Neural progenitor cell (in vitro differentiated cells): ENCODE data around the gene EGFR. TPM values are rescaled to one million over a fixed set of nuclear protein-coding genes. Genes with fewer than 3 reads are reported as not detected.

Source experiments
- DNase-seq: peaks from one replicate; pipeline ENCODE4 v3.0.0-alpha.2; 2016; ENCODE audit warnings: low spot score
- H2AFZ ChIP-seq: fragments of 200-600 bp; sonication (generic); replicated peaks from 2 replicates; pipeline ENCODE4 v1.6.1; 2016; ENCODE audit warnings: antibody characterized with exemption
- H3F3A ChIP-seq: fragments of 200-600 bp; sonication (generic); 2 replicates; pipeline ENCODE4 v1.6.1; 2016; ENCODE audit warnings: antibody characterized with exemption, low read depth
- H3K27ac ChIP-seq: fragments of 200-600 bp; sonication (generic); 2 replicates; pipeline ENCODE4 v1.5.1; 2016; ENCODE audit warnings: mild to moderate bottlenecking
- H3K27me3 ChIP-seq: fragments of 200-600 bp; sonication (generic); 2 replicates; pipeline ENCODE4 v1.6.1; 2016; ENCODE audit warnings: mild to moderate bottlenecking, moderate library complexity
- H3K36me3 ChIP-seq: fragments of 200-600 bp; sonication (generic); 2 replicates; pipeline ENCODE4 v1.5.1; 2016
- H3K4me1 ChIP-seq: fragments of 200-600 bp; sonication (generic); 2 replicates; pipeline ENCODE4 v1.6.1; 2016; ENCODE audit warnings: mixed run types
- H3K4me2 ChIP-seq: fragments of 200-600 bp; sonication (generic); 2 replicates; pipeline ENCODE4 v1.6.1; 2016
- H3K4me3 ChIP-seq: fragments of 200-600 bp; sonication (generic); 2 replicates; pipeline ENCODE4 v1.5.1; 2016
- H3K79me2 ChIP-seq: fragments of 200-600 bp; sonication (generic); 2 replicates; pipeline ENCODE4 v1.6.1; 2016; ENCODE audit warnings: low read depth
- H3K9ac ChIP-seq: fragments of 200-600 bp; sonication (generic); 2 replicates; pipeline ENCODE4 v1.6.1; 2016
- H3K9me3 ChIP-seq: fragments of 200-600 bp; sonication (generic); 2 replicates; pipeline ENCODE4 v1.5.1; 2016; ENCODE audit warnings: low read depth
- H4K20me1 ChIP-seq: fragments of 200-600 bp; sonication (generic); 2 replicates; pipeline ENCODE4 v1.6.1; 2016; ENCODE audit warnings: low read depth
- H3K27ac Mint-ChIP-seq: 3 replicates; pipeline ENCODE4 v1.8.0; 2021; ENCODE audit warnings: mixed read lengths
- H3K27me3 Mint-ChIP-seq: 2 replicates; pipeline ENCODE4 v1.8.0; 2022; ENCODE audit warnings: low read depth, mild to moderate bottlenecking, inconsistent platforms, moderate library complexity, mixed read lengths; ENCODE audit not compliant: insufficient read depth
- H3K36me3 Mint-ChIP-seq: 3 replicates; pipeline ENCODE4 v1.8.0; 2021; ENCODE audit warnings: mixed read lengths
- H3K4me1 Mint-ChIP-seq: 3 replicates; pipeline ENCODE4 v1.8.0; 2021; ENCODE audit warnings: mixed read lengths
- H3K4me3 Mint-ChIP-seq: 3 replicates; pipeline ENCODE4 v1.8.0; 2021; ENCODE audit warnings: mild to moderate bottlenecking, moderate library complexity, mixed read lengths
- H3K9me3 Mint-ChIP-seq: 3 replicates; pipeline ENCODE4 v1.8.0; 2020; ENCODE audit warnings: mixed read lengths
- EZH2 ChIP-seq: fragments of 200-600 bp; sonication (generic); IDR thresholded peaks from 2 replicates; pipeline ENCODE4 v1.6.1; 2017; ENCODE audit warnings: antibody characterized with exemption, mild to moderate bottlenecking, moderate library complexity
- EZH2phosphoT487 ChIP-seq: fragments of 200-600 bp; sonication (generic); IDR thresholded peaks from 2 replicates; pipeline ENCODE4 v1.6.1; 2017; ENCODE audit warnings: antibody characterized with exemption
- total RNA-seq: library from RNA; depleted of rRNA; stranded (reverse); fragments of >200 nt; gene quantifications from 2 replicates; pipeline ENCODE4 v1.2.3, GENCODE V29; 2015; ENCODE audit warnings: low replicate concordance
- TF ChIP-seq, protein P1 (sequence below): fragments of 200-600 bp; sonication (generic); IDR thresholded peaks from 2 replicates; pipeline ENCODE4 v1.5.1; 2017; ENCODE audit warnings: antibody characterized with exemption, mild to moderate bottlenecking

Gene EGFR
- total RNA-seq, 1 donor from 2014 or later: 4.6 TPM

GRCh38 chr7:55112056-55112455, 93.2 kb downstream of the EGFR start:
- TF ChIP-seq EZH2 (no peak), EZH2phosphoT487 (no peak)
- TF ChIP-seq, protein P1, sequence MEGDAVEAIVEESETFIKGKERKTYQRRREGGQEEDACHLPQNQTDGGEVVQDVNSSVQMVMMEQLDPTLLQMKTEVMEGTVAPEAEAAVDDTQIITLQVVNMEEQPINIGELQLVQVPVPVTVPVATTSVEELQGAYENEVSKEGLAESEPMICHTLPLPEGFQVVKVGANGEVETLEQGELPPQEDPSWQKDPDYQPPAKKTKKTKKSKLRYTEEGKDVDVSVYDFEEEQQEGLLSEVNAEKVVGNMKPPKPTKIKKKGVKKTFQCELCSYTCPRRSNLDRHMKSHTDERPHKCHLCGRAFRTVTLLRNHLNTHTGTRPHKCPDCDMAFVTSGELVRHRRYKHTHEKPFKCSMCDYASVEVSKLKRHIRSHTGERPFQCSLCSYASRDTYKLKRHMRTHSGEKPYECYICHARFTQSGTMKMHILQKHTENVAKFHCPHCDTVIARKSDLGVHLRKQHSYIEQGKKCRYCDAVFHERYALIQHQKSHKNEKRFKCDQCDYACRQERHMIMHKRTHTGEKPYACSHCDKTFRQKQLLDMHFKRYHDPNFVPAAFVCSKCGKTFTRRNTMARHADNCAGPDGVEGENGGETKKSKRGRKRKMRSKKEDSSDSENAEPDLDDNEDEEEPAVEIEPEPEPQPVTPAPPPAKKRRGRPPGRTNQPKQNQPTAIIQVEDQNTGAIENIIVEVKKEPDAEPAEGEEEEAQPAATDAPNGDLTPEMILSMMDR: no peak
- Mint-ChIP-seq H3K4me1 (peaks cover 28% of the 10 kb centered on the region), H3K9me3 (no peaks in the 10 kb centered on the region), H3K27ac (peak overlapping the region; percentile 53), H3K27me3 (no peaks in the 10 kb centered on the region), H3K36me3 (no peaks in the 10 kb centered on the region), H3K4me3 (no peak overlapping the region)
- Histone ChIP-seq H3K36me3 (no peaks in the 10 kb centered on the region), H4K20me1 (no peaks in the 10 kb centered on the region), H3K79me2 (no peaks in the 10 kb centered on the region), H3K27me3 (no peaks in the 10 kb centered on the region), H3F3A (no peaks in the 10 kb centered on the region), H2AFZ (no peak overlapping the region), H3K4me3 (no peak overlapping the region), H3K27ac (no peak overlapping the region), H3K4me1 (peaks cover 14% of the 10 kb centered on the region), H3K9me3 (no peaks in the 10 kb centered on the region), H3K9ac (no peak overlapping the region), H3K4me2 (no peak overlapping the region)
- DNase-seq: no peak

DNA sequence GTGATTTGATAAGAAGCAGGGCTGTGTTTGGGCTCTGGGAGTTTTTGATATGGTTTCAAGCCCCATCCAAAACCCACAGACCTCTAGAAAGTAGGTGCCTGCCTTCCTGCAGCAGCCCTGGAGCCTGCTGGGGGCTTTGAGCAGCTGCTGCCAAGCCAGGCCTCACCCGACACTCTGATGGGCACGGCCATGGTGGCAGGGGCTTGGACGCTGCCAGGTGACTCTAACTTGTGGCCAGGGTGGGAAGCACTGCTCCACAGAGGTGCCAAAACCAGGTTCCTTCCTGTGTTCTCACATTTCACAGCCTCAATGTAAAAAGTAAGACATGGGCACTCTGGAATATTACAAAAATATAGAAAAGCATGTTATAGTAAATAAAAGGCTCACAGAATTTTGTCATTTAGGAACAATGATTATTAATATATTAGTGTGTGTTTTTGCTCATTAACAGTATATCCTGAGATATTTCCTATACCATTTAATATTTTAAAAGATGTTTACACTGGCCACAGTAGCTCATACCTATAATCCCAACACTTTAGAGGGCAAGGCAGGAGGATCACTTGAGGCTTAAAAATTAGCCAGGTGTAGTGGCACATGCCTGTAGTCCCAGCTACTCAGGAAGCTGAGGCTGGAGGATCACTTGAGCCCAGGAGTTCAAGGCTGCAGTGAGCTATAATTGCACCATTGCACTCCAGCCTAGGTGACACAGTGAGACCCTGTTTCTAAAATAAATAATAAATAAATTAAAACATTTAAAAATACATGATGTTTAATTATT, 95.1 kb downstream of the EGFR start:
- no peak overlapping the region for H3K4me3 Mint-ChIP-seq
- H3K9me3 ChIP-seq: no peaks in the 10 kb centered on the region
- H3K36me3 ChIP-seq: no peaks in the 10 kb centered on the region
- DNase-seq: no peak
- H3K4me3 ChIP-seq: no peak overlapping the region
- no peaks in the 10 kb centered on the region for H4K20me1 ChIP-seq
- H3K4me1 ChIP-seq: peaks cover 14% of the 10 kb centered on the region
- H3K27ac Mint-ChIP-seq: no peak overlapping the region
- H3K27ac ChIP-seq: no peak overlapping the region
- peaks cover 25% of the 10 kb centered on the region for H3K4me1 Mint-ChIP-seq
- no peak overlapping the region for H2AFZ ChIP-seq
- no peaks in the 10 kb centered on the region for H3K27me3 Mint-ChIP-seq
- H3F3A ChIP-seq: no peaks in the 10 kb centered on the region
- H3K79me2 ChIP-seq: no peaks in the 10 kb centered on the region
- H3K9me3 Mint-ChIP-seq: no peaks in the 10 kb centered on the region
- H3K36me3 Mint-ChIP-seq: no peaks in the 10 kb centered on the region
- H3K27me3 ChIP-seq: no peaks in the 10 kb centered on the region
- no peak for TF ChIP-seq EZH2phosphoT487
- TF ChIP-seq, protein P1: no peak
- TF ChIP-seq EZH2: no peak
- H3K4me2 ChIP-seq: no peak overlapping the region
- H3K9ac ChIP-seq: no peak overlapping the region

GRCh38 chr7:55117286-55117685, 98.5 kb downstream of the EGFR start:
- no peak overlapping the region for H3K9ac ChIP-seq
- TF ChIP-seq EZH2: no peak
- TF ChIP-seq, protein P1: no peak
- no peak for TF ChIP-seq EZH2phosphoT487
- Mint-ChIP-seq H3K27me3 (peaks cover 3% of the 10 kb centered on the region), H3K27ac (no peak overlapping the region), H3K9me3 (no peaks in the 10 kb centered on the region), H3K4me1 (peaks cover 2% of the 10 kb centered on the region), H3K36me3 (no peaks in the 10 kb centered on the region), H3K4me3 (no peak overlapping the region)
- H3K4me1 ChIP-seq: no peaks in the 10 kb centered on the region
- H2AFZ ChIP-seq: no peak overlapping the region
- H3F3A ChIP-seq: no peaks in the 10 kb centered on the region
- no peak overlapping the region for H3K4me3 ChIP-seq
- H3K4me2 ChIP-seq: no peak overlapping the region
- DNase-seq: no peak
- H3K27ac ChIP-seq: no peak overlapping the region
- no peaks in the 10 kb centered on the region for H4K20me1 ChIP-seq
- H3K79me2 ChIP-seq: no peaks in the 10 kb centered on the region
- H3K27me3 ChIP-seq: no peaks in the 10 kb centered on the region
- H3K9me3 ChIP-seq: no peaks in the 10 kb centered on the region
- H3K36me3 ChIP-seq: no peaks in the 10 kb centered on the region
